ENCODE measurements around the gene PRKAR2B. TPM values are rescaled to one million over a fixed set of nuclear protein-coding genes. Genes with fewer than 3 reads are reported as not detected.

Gene PRKAR2B
- total and polyA plus RNA-seq, 2 experiments from 2014 or later, result 0.81 to 3.2 TPM

- Histone ChIP-seq H3K9me3 (ENCODE audit: low read depth) (no peaks in the 10 kb centered on the region), H3K79me2 (ENCODE audit: insufficient read depth) (no peaks in the 10 kb centered on the region), H3K4me3 (no peak overlapping the region), H3K4me2 (ENCODE audit: unreplicated experiment) (no peak overlapping the region), H3K9ac (no peak overlapping the region), H2AFZ (no peak overlapping the region), H3K27me3 (replicated peaks; ENCODE audit: insufficient read depth) (no peaks in the 10 kb centered on the region), H3K9me2 (ENCODE audit: insufficient read depth) (no peaks in the 10 kb centered on the region), H3K27ac (no peak overlapping the region), H3F3A (ENCODE audit: insufficient read depth) (no peaks in the 10 kb centered on the region), H4K20me1 (ENCODE audit: insufficient read depth) (no peaks in the 10 kb centered on the region), H3K4me1 (ENCODE audit: insufficient read depth) (no peaks in the 10 kb centered on the region), H3K36me3 (ENCODE audit: low read depth) (no peaks in the 10 kb centered on the region)
- no peak for DNase-seq
- no peak for TF ChIP-seq EZH2phosphoT487 (IDR thresholded peaks at IDR 0.05; ENCODE audit: insufficient read depth, low read depth)
- TF ChIP-seq EZH2 (IDR thresholded peaks at IDR 0.05; ENCODE audit: insufficient read depth, poor library complexity, severe bottlenecking), result no peak
- WGBS, 2 experiments (ENCODE audit: low coverage in 1 of 2, low lambda C conversion rate in 2 of 2, missing lambda C conversion rate in 2 of 2), result 45 to 47% methylated on average over 2 of the region's 2 CpGs
- in situ Hi-C loops (cut with MboI), result no loop called here
These were observed 36.6 kb upstream of the PRKAR2B start for GRCh38 chr7:107007892-107008287.

GRCh38 chr7:107009846-107010203, 34.7 kb upstream of the PRKAR2B start:
- in situ Hi-C loops (cut with MboI), result no loop called here
- Histone ChIP-seq H3K9me2 (ENCODE audit: insufficient read depth) (no peaks in the 10 kb centered on the region), H3K9ac (no peak overlapping the region), H3K27me3 (replicated peaks; ENCODE audit: insufficient read depth) (no peaks in the 10 kb centered on the region), H3K27ac (no peak overlapping the region), H2AFZ (no peak overlapping the region), H3F3A (ENCODE audit: insufficient read depth) (no peaks in the 10 kb centered on the region), H3K79me2 (ENCODE audit: insufficient read depth) (no peaks in the 10 kb centered on the region), H3K9me3 (ENCODE audit: low read depth) (no peaks in the 10 kb centered on the region), H3K36me3 (ENCODE audit: low read depth) (no peaks in the 10 kb centered on the region), H3K4me1 (ENCODE audit: insufficient read depth) (no peaks in the 10 kb centered on the region), H3K4me3 (no peak overlapping the region), H3K4me2 (ENCODE audit: unreplicated experiment) (no peak overlapping the region), H4K20me1 (ENCODE audit: insufficient read depth) (no peaks in the 10 kb centered on the region)
- no peak for TF ChIP-seq EZH2phosphoT487 (IDR thresholded peaks at IDR 0.05; ENCODE audit: insufficient read depth, low read depth)
- no peak for TF ChIP-seq EZH2 (IDR thresholded peaks at IDR 0.05; ENCODE audit: insufficient read depth, poor library complexity, severe bottlenecking)
- WGBS, 2 experiments (ENCODE audit: low coverage in 1 of 2, low lambda C conversion rate in 2 of 2, missing lambda C conversion rate in 2 of 2), result 84 to 86% methylated on average over 4 of the region's 4 CpGs
- no peak for DNase-seq

DNA sequence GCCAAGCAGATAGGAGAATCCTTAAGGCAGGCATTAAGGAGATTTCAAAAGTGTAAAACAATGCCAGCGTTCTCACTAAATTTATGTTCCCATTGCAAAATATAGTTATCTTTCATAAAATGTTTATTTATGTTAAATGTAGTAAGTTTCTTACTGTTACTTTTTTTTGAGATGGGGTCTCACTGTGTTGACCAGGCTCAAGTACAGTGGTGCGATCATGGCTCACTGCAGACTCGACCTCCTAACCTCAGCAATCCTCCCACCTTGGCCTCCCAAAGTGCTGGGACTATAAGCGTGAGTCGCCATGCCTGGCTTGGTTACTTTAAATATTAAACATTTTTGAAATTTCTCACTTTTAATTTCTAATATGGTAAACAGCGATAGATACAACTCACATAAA, 31.8 kb upstream of the PRKAR2B start:
- TF ChIP-seq EZH2phosphoT487 (IDR thresholded peaks at IDR 0.05; ENCODE audit: insufficient read depth, low read depth) (no peak), EZH2 (IDR thresholded peaks at IDR 0.05; ENCODE audit: insufficient read depth, poor library complexity, severe bottlenecking) (no peak)
- Histone ChIP-seq H3K27ac (no peak overlapping the region), H3K27me3 (replicated peaks; ENCODE audit: insufficient read depth) (no peaks in the 10 kb centered on the region), H3K9me2 (ENCODE audit: insufficient read depth) (no peaks in the 10 kb centered on the region), H3K4me1 (ENCODE audit: insufficient read depth) (no peaks in the 10 kb centered on the region), H3K4me2 (ENCODE audit: unreplicated experiment) (no peak overlapping the region), H4K20me1 (ENCODE audit: insufficient read depth) (no peaks in the 10 kb centered on the region), H3K36me3 (ENCODE audit: low read depth) (no peaks in the 10 kb centered on the region), H3K79me2 (ENCODE audit: insufficient read depth) (no peaks in the 10 kb centered on the region), H3F3A (ENCODE audit: insufficient read depth) (no peaks in the 10 kb centered on the region), H3K9ac (no peak overlapping the region), H3K9me3 (ENCODE audit: low read depth) (no peaks in the 10 kb centered on the region), H2AFZ (no peak overlapping the region), H3K4me3 (no peak overlapping the region)
- DNase-seq, result no peak
- in situ Hi-C loops (cut with MboI), result no loop called here
- whole genome bisulfite sequencing, 2 experiments (ENCODE audit: low coverage in 1 of 2, low lambda C conversion rate in 2 of 2, missing lambda C conversion rate in 2 of 2), result 80 to 82% methylated on average over 6 of the region's 6 CpGs

DNA sequence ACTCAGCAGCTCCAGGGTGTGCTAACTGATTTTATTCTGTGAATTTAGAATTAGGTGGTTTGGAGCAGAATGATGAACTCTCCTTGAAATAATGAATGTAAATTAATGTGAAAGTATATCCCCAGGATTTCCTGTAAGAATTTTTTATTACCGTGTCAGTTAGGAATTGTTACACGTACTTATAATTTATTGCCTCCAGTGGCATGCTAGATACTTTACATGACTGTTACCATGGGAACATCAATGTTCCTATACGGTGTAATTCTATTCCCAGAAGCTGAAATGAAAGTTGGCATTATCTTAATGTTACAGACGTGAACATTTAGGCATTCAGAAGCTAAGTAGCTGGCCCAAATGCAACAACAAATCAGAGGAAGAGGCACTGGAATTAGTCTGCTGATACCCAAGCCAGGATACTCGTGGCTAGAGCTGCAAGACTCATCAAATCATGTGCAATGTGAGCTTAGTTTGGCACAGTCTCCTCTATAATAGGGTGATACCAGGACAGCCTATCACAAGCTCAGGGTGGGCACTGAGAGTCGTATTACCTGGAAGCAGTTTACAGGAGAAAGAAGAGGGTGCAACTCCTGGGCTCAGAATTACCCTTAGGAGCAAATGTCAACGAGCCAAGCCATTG, 30.0 kb upstream of the PRKAR2B start:
- no peak overlapping the region for H3K4me2 ChIP-seq (ENCODE audit: unreplicated experiment)
- in situ Hi-C loops (cut with MboI), result no loop called here
- no peaks in the 10 kb centered on the region for H3K9me2 ChIP-seq (ENCODE audit: insufficient read depth)
- H3K27me3 ChIP-seq (replicated peaks; ENCODE audit: insufficient read depth), result no peaks in the 10 kb centered on the region
- TF ChIP-seq EZH2 (IDR thresholded peaks at IDR 0.05; ENCODE audit: insufficient read depth, poor library complexity, severe bottlenecking) (no peak), EZH2phosphoT487 (IDR thresholded peaks at IDR 0.05; ENCODE audit: insufficient read depth, low read depth) (no peak)
- 16 to 18% methylated on average over 7 of the region's 7 CpGs for WGBS, 2 experiments (ENCODE audit: low coverage in 1 of 2, low lambda C conversion rate in 2 of 2, missing lambda C conversion rate in 2 of 2)
- H3F3A ChIP-seq (ENCODE audit: insufficient read depth), result no peaks in the 10 kb centered on the region
- H3K9ac ChIP-seq, result no peak overlapping the region
- H4K20me1 ChIP-seq (ENCODE audit: insufficient read depth), result no peaks in the 10 kb centered on the region
- H3K36me3 ChIP-seq (ENCODE audit: low read depth), result no peaks in the 10 kb centered on the region
- peak; percentile 10 for DNase-seq
- H3K27ac ChIP-seq, result no peak overlapping the region
- H2AFZ ChIP-seq, result no peak overlapping the region; the same call in 1 of the 2 replicates
- no peaks in the 10 kb centered on the region for H3K9me3 ChIP-seq (ENCODE audit: low read depth)
- no peak overlapping the region for H3K4me3 ChIP-seq
- H3K4me1 ChIP-seq (ENCODE audit: insufficient read depth), result no peaks in the 10 kb centered on the region
- H3K79me2 ChIP-seq (ENCODE audit: insufficient read depth), result no peaks in the 10 kb centered on the region

DNA sequence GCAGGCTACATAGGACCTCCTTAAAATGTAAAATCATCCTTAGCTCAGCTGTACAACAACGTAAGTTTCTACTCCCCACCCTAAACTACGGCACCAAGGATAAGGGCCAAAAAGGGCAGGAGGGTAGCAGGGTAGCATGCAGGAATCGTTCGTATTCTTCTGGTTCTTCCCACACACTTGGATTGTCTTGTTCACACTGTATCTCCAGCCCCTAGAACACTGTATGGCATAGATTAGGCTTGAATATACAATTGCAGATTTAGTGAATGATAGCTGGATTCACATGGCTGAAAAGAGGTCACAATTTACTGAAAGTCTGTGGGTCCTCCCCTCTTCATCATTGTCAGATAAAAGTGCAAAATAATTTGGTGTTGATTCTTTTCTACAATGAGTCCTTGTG, 28.2 kb upstream of the PRKAR2B start:
- H3K79me2 ChIP-seq (ENCODE audit: insufficient read depth), result no peaks in the 10 kb centered on the region
- H3K9ac ChIP-seq, result no peak overlapping the region
- H3K27ac ChIP-seq, result no peak overlapping the region
- H3K27me3 ChIP-seq (replicated peaks; ENCODE audit: insufficient read depth), result no peaks in the 10 kb centered on the region
- H2AFZ ChIP-seq, result no peak overlapping the region
- in situ Hi-C loops (cut with MboI), result no loop called here
- DNase-seq, result no peak
- H3K9me2 ChIP-seq (ENCODE audit: insufficient read depth), result no peaks in the 10 kb centered on the region
- no peaks in the 10 kb centered on the region for H3F3A ChIP-seq (ENCODE audit: insufficient read depth)
- no peaks in the 10 kb centered on the region for H3K36me3 ChIP-seq (ENCODE audit: low read depth)
- H3K4me2 ChIP-seq (ENCODE audit: unreplicated experiment), result no peak overlapping the region
- H3K9me3 ChIP-seq (ENCODE audit: low read depth), result no peaks in the 10 kb centered on the region
- no peak overlapping the region for H3K4me3 ChIP-seq
- no peak for TF ChIP-seq EZH2 (IDR thresholded peaks at IDR 0.05; ENCODE audit: insufficient read depth, poor library complexity, severe bottlenecking)
- no peak for TF ChIP-seq EZH2phosphoT487 (IDR thresholded peaks at IDR 0.05; ENCODE audit: insufficient read depth, low read depth)
- H3K4me1 ChIP-seq (ENCODE audit: insufficient read depth), result no peaks in the 10 kb centered on the region
- H4K20me1 ChIP-seq (ENCODE audit: insufficient read depth), result no peaks in the 10 kb centered on the region
- 69 to 78% methylated on average over 4 of the region's 4 CpGs for WGBS, 2 experiments (ENCODE audit: low coverage in 1 of 2, low lambda C conversion rate in 2 of 2, missing lambda C conversion rate in 2 of 2)

Data from GM23248 (cell line).